Stimulated activated memory B cell treated with anti-CD40 and anti-IgM and Interleukin-4, amounts not matched to agents 10 μg/mL and 1 μg/mL and 100 μg/mL, for 72 hours (primary cell): Measurements from ENCODE around the gene NRBF2.

Source experiments
- ATAC-seq: fragments of 150-1000 bp; cut with Tn5 transposase; 2 replicates; pipeline ENCODE4 v1.10.0; 2021
- H3K27ac Mint-ChIP-seq: one replicate; pipeline ENCODE4 v1.8.0; 2022; ENCODE audit warnings: mild to moderate bottlenecking, mixed read lengths
- H3K27me3 Mint-ChIP-seq: one replicate; pipeline ENCODE4 v1.8.0; 2022; ENCODE audit warnings: mixed read lengths
- H3K36me3 Mint-ChIP-seq: one replicate; pipeline ENCODE4 v1.8.0; 2022; ENCODE audit warnings: mixed read lengths
- H3K4me1 Mint-ChIP-seq: one replicate; pipeline ENCODE4 v1.8.0; 2022; ENCODE audit warnings: mixed read lengths
- H3K4me3 Mint-ChIP-seq: one replicate; pipeline ENCODE4 v1.8.0; 2022; ENCODE audit warnings: mild to moderate bottlenecking, moderate library complexity, mixed read lengths
- H3K9me3 Mint-ChIP-seq: one replicate; pipeline ENCODE4 v1.8.0; 2022; ENCODE audit warnings: mixed read lengths

The NRBF2 gene

DNA sequence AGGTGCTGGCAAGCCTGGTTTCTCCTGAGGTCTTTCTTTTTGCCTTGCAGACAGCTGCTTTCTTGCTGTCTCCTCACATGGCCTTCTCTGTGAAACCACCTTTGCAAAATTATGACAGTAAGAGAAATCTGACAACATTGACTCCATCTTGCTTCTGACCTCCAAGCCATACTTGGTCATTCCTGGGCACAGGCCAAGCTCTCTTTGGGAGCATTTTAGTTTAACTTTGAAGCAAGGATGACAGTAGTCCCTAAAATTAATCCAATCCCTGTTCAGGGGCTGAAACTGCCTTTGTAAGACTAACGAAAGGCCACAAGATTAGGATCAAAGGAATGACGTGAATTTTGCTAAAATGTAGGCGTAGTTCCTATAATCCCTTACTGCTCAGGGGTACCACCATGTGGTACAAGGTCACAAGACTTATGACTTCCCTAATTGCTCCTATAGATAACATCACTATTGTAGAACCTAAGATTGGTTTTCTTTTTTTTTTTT lies 25.1 kb upstream of the NRBF2 start:
- no peak for ATAC-seq
- no peak overlapping the region for H3K4me3 Mint-ChIP-seq
- no peak overlapping the region for H3K27ac Mint-ChIP-seq
- no peaks in the 10 kb centered on the region for H3K36me3 Mint-ChIP-seq
- peaks cover 27% of the 10 kb centered on the region for H3K27me3 Mint-ChIP-seq
- peaks cover 8% of the 10 kb centered on the region for H3K4me1 Mint-ChIP-seq
- no peaks in the 10 kb centered on the region for H3K9me3 Mint-ChIP-seq

DNA sequence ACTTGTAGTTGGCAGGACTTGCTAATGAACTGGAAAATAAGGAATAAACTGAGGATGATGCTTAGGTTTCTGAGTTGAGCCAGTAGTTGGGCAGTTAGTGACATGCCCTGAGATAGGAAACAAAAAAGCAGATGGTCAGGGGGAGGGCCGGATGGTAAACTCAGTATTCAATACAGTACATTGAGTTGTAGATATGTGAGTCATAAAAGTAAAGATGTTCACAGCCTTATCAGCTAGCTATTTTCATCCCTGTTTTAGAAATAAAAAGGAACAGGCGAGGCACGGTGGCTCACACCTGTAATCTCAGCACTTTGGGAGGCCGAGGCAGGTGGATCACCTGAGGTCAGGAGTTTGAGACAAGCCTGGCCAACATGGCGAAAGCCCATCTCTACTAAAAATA lies 22.2 kb upstream of the NRBF2 start:
- Mint-ChIP-seq H3K36me3 (no peaks in the 10 kb centered on the region), H3K9me3 (no peaks in the 10 kb centered on the region), H3K27ac (no peak overlapping the region), H3K27me3 (peaks cover 12% of the 10 kb centered on the region), H3K4me1 (no peaks in the 10 kb centered on the region), H3K4me3 (no peak overlapping the region)
- ATAC-seq: no peak

DNA sequence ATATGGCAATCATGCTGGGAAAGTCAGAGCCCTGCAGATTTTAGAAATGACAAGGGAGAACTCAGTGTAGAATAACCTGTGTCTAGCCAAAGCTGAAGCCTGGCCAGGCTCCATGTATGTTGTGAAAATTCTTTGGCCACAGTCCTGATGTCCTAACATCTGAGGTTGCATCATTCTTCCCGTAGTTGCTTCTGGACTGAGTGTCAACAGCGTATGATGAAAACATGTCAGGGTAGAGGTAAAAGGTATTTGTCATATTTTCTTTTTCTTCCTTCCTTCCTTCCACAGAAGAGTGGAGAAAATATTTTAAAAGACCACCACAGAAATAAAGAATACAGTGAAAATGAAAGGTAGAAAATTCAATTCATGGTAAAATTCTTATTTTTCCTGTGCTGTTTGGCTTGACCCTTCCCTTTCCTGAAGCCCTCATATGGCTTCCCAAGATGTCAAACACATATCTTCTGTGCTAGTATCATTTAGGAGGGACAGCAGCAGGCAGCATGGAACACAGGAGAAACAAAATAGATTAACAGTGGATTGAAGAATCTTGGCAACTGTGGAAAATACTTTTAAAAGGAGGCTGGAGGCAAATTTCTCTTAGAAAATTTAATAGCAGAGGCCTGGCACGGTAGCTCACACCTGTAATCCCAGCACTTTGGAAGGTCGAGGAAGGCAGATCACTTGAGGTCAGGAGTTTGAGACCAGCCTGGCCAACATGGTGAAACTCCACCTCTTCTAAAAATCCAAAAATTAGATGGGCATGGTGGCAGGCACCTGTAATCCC lies 18.9 kb upstream of the NRBF2 start:
- Mint-ChIP-seq H3K4me1 (no peaks in the 10 kb centered on the region), H3K9me3 (no peaks in the 10 kb centered on the region), H3K27me3 (no peaks in the 10 kb centered on the region), H3K27ac (no peak overlapping the region), H3K36me3 (no peaks in the 10 kb centered on the region), H3K4me3 (no peak overlapping the region)
- no peak for ATAC-seq

DNA sequence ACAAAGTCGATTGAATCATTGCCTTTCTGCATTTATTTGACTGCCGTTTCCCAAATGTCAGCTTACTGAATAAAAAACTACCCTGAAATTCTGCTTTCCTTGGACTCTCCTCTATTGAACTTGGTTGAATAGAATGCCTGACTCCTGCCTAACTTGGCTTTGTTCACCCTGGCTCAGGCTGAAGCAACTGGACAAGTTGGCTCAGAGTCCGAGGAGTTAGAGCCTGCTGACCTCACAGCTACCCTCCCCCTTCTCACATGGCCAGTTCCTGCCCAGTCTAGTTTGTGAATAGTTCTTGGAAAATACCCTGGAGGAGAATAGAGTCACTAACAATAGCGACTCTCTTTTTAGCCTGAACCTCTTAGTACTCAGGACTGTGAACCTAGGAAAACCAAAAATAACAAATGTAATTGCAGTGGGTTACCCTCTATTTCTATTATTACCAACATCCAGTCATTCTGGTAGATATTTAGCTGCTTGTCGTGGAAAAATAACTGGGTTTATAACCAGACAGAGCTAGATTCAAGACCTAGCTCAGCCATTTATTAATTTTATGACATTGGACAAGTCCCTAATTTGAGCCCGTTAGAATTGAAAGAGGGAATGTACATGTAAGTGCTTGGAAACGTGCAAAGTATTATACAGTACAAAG lies 17.3 kb upstream of the NRBF2 start:
- H3K36me3 Mint-ChIP-seq: no peaks in the 10 kb centered on the region
- no peak overlapping the region for H3K4me3 Mint-ChIP-seq
- no peak overlapping the region for H3K27ac Mint-ChIP-seq
- H3K4me1 Mint-ChIP-seq: no peaks in the 10 kb centered on the region
- H3K27me3 Mint-ChIP-seq: no peaks in the 10 kb centered on the region
- ATAC-seq: no peak
- H3K9me3 Mint-ChIP-seq: no peaks in the 10 kb centered on the region

DNA sequence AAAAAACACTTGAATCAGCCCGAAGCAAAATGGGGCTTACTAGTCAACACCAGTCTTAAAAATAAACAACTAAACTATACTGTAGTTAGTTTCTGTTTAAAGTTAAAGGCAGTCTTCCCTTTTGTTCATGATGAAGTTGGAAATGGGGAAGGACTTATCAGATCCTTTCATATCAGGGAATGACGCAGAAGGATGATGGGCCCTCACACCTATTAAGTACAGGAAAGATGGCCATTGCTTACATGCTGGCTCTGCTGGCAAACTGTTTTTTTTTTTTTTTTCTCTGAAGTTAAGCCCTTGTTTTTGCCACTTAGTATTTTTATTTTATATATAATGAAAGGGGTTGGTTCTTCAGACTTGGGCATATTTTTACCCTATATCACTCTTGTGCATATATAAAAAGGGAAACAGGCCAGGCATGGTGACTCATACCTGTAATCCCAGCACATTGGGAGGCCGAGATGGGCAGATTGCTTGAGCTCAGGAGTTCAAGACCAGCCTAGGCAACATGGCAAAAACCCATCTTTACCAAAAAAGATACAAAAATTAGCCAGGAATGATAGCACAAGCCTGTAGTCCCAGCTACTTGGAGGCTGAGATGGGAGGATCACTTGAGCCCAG lies 16.6 kb upstream of the NRBF2 start:
- Mint-ChIP-seq H3K4me1 (no peaks in the 10 kb centered on the region), H3K36me3 (no peaks in the 10 kb centered on the region), H3K27ac (no peak overlapping the region), H3K27me3 (no peaks in the 10 kb centered on the region), H3K9me3 (no peaks in the 10 kb centered on the region), H3K4me3 (no peak overlapping the region)
- no peak for ATAC-seq

DNA sequence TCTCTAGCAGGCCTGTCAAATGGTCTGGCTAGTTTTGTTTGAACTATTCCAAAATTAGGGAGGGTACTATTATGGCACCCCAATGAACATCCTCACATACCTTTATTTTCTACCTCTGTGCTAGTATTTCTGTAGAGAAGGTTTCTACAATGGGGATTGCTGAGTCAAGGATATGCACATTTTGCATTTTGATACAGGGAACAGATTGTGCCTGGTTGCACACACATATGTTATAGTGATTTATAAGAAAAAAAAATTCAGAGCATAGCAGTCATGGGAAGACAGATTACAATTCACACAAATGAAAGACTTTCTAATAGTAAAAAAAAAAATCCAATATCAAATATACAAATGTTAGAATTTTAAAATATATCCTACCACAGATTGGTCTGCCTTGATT lies 14.1 kb upstream of the NRBF2 start:
- no peak overlapping the region for H3K27ac Mint-ChIP-seq
- no peaks in the 10 kb centered on the region for H3K36me3 Mint-ChIP-seq
- no peaks in the 10 kb centered on the region for H3K9me3 Mint-ChIP-seq
- ATAC-seq: no peak
- H3K27me3 Mint-ChIP-seq: no peaks in the 10 kb centered on the region
- no peaks in the 10 kb centered on the region for H3K4me1 Mint-ChIP-seq
- no peak overlapping the region for H3K4me3 Mint-ChIP-seq

DNA sequence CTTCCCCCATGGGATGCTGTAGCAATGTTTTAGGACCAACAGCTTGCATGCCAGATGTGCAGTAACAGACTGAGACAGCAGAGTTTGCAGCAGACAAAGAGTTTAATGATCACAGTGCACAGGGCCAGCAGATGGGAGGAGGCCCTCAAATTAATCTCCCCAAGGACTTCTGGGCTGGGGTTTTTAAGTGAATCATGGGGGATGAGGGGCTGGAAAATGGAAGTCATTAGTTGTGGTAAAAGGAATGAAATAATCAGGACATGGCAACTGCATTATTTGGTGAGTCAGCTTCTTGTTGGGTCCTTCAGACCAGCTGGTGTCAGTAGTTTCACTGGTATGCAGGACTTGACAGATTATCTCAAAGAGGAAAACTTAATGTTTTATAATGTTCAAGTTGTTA lies 12.6 kb upstream of the NRBF2 start:
- no peak for ATAC-seq
- Mint-ChIP-seq H3K4me1 (no peaks in the 10 kb centered on the region), H3K36me3 (no peaks in the 10 kb centered on the region), H3K27me3 (no peaks in the 10 kb centered on the region), H3K27ac (no peak overlapping the region), H3K4me3 (no peak overlapping the region), H3K9me3 (no peaks in the 10 kb centered on the region)

DNA sequence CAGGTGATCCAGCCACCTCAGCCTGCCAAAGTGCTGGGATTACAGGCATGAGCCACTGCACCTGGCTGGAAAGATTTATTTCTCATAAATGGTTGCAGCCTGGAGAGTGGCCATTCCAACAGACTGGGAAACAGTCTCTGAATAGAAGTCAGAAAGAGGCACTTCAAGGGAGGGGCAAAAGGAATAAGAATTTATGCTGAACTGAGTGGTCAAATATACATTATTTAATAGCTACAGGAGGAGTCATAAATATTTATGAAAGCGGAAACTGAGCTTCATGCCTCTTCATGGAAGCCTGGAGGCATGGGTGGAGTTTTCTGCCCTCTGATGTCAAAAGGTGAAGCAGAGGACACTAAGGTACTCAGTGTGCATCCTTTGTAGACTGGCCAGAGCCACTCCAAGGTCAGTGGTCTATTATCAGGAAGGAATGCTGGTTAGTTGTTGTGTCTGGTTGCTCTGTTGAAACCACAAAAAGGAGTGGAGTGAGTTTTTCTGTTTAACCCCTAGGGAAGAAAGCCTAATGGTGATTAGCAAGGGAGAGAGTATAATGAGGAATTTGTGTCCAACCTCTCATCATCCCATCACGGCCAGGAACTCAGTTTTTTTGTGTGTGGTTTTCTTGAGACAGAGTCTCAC lies 9.3 kb upstream of the NRBF2 start:
- no peaks in the 10 kb centered on the region for H3K27me3 Mint-ChIP-seq
- peaks cover 2% of the 10 kb centered on the region for H3K9me3 Mint-ChIP-seq
- no peak overlapping the region for H3K4me3 Mint-ChIP-seq
- H3K4me1 Mint-ChIP-seq: no peaks in the 10 kb centered on the region
- H3K36me3 Mint-ChIP-seq: no peaks in the 10 kb centered on the region
- ATAC-seq: no peak
- no peak overlapping the region for H3K27ac Mint-ChIP-seq

DNA sequence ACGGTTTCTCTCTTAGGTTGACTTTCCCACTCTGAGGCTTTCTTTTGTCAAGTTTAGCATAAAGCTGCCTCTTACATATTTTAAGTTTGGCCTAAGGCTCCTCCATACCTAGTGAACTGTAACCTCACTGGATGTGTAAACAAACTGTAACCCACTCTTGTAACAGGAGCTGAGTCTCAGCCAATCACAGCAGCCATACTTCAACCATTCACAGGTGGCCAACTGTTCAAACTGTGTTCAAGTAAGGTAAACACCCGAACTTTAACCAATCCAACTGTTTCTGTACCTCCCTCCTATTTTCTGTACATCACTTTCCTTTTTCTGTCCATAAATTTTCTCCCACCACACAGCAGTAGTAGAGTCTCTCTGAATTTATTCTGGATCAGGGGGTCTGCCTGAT lies 7.7 kb upstream of the NRBF2 start:
- ATAC-seq: no peak
- Mint-ChIP-seq H3K36me3 (no peaks in the 10 kb centered on the region), H3K4me3 (no peak overlapping the region), H3K27ac (no peak overlapping the region), H3K27me3 (no peaks in the 10 kb centered on the region), H3K4me1 (no peaks in the 10 kb centered on the region), H3K9me3 (peaks cover 2% of the 10 kb centered on the region)

DNA sequence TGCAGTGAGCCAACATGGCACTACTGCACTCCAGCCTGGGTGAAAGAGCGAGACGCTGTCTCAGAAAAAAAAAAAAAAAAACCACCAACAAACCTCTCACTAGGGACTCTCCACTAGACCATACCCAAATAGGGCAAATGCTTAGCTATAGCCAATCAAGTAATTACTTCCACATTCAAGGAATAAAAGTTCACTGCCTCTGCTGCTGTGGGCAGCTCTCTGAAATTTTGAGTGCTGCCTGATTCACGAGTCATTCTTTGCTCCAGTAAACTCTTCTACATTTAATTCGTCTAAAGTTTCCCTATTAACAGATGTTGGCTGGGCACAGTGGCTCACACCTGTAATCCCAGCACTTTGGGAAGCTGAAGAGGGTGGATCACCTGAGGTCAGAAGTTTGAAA lies 4.7 kb upstream of the NRBF2 start:
- no peak for ATAC-seq
- Mint-ChIP-seq H3K9me3 (peaks cover 11% of the 10 kb centered on the region), H3K27ac (no peak overlapping the region), H3K4me1 (no peaks in the 10 kb centered on the region), H3K27me3 (no peaks in the 10 kb centered on the region), H3K4me3 (no peak overlapping the region), H3K36me3 (no peaks in the 10 kb centered on the region)

DNA sequence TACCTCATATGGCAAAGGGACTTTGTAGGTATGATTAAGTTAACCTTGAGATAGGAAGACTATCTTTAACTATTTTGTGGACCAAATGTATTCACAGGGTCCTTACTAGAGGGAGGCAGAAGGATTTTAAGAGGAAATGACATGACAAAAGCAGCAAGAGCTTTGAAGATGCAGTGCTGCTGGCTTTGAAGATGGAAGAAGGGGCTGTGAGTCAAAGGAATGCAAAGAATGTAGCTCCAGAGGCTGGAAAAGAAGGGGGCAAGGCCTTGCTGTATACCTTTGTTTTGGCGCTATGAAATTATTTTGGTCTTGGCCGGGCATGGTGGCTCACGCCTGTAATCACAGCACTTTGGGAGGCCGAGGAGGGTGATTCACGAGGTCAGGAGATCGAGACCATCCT lies 3.2 kb upstream of the NRBF2 start:
- H3K4me1 Mint-ChIP-seq: peaks cover 6% of the 10 kb centered on the region
- no peaks in the 10 kb centered on the region for H3K36me3 Mint-ChIP-seq
- H3K9me3 Mint-ChIP-seq: peaks cover 11% of the 10 kb centered on the region
- H3K4me3 Mint-ChIP-seq: no peak overlapping the region
- ATAC-seq: no peak
- H3K27ac Mint-ChIP-seq: no peak overlapping the region
- H3K27me3 Mint-ChIP-seq: no peaks in the 10 kb centered on the region

DNA sequence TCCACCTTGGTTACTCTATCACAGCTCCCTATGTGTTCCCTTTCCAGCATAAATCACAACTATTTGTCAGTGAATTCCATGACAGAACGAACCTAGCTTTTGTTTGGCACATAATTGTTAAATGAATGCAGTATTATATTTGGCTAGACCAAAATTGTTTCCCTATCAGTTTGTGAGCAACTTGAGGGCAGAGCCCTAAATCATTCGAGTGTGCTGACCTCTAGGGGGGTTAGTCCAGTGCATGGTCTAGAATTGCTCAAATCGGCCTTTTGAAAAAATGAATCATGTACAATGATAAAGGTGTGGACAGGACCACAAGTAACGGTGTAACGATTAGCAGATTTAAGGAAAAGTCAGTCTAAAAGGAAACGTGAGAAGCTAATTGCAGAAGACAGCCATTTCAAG lies 475 bp upstream of the NRBF2 start:
- Mint-ChIP-seq H3K27ac (peak overlapping the region; percentile 88), H3K4me3 (peak overlapping the region; percentile 91), H3K4me1 (peaks cover 29% of the 10 kb centered on the region), H3K27me3 (no peaks in the 10 kb centered on the region), H3K9me3 (peaks cover 9% of the 10 kb centered on the region), H3K36me3 (peaks cover 3% of the 10 kb centered on the region)
- ATAC-seq: no peak

DNA sequence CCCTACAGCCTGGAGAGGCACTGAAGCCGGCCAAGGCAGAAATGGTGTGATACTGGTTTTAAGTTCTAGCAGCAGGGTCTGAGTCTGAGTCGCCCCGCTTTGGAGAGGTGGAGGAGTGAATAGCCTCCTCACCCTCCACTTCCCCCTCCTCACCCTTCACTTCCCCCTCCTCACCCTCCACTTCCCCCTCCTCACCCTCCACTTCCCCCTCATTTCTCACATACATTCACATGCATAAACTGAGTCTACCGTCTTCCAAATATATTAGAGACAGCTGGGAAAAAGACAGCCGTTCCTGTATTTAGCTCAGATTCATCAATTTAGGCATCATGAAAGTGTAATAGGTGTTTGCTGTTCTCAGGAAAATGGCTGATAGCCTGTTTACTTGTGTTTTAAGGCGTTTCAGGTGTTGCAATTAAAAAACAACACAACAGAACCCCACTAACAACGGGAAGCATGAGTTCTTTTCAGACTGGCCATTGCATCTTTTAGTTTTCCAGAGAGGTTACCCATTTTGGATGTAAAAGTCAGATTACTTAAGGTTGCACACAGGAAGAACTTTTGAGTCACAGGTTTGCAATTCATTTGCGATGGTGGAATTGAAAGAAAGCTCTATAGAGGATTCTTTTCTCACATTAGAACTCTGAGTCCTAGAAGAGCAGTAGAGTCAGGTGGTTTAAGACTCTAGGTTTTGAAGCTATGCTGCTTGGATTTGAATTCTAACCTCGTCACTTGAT lies 861 bp downstream of the NRBF2 start:
- no peak for ATAC-seq
- H3K4me3 Mint-ChIP-seq: peak overlapping the region; percentile 91
- peaks cover 16% of the 10 kb centered on the region for H3K36me3 Mint-ChIP-seq
- H3K9me3 Mint-ChIP-seq: peaks cover 9% of the 10 kb centered on the region
- peaks cover 42% of the 10 kb centered on the region for H3K4me1 Mint-ChIP-seq
- H3K27me3 Mint-ChIP-seq: no peaks in the 10 kb centered on the region
- H3K27ac Mint-ChIP-seq: peak overlapping the region; percentile 88

DNA sequence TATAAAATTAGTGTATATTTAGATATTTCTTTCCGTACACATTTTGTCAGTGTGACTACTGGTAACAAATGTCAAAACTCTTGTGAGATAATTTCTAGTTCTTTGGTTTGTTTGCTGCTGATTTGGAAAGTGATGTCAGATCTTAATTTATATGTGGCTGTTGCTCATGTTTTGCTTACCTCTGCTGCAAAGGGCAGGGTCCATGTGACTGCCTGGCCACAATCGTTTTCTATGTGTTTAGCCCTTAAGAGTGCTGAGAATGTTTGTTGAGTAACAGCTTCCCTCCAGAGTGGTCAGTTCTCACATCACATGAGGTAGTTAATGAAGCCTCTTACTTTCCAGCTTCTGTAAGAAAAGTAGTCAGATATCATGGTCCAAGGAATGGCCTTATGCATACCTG lies 4.2 kb downstream of the NRBF2 start:
- peaks cover 58% of the 10 kb centered on the region for H3K4me1 Mint-ChIP-seq
- no peak overlapping the region for H3K27ac Mint-ChIP-seq
- H3K27me3 Mint-ChIP-seq: no peaks in the 10 kb centered on the region
- H3K9me3 Mint-ChIP-seq: no peaks in the 10 kb centered on the region
- H3K4me3 Mint-ChIP-seq: no peak overlapping the region
- no peak for ATAC-seq
- peaks cover 19% of the 10 kb centered on the region for H3K36me3 Mint-ChIP-seq

DNA sequence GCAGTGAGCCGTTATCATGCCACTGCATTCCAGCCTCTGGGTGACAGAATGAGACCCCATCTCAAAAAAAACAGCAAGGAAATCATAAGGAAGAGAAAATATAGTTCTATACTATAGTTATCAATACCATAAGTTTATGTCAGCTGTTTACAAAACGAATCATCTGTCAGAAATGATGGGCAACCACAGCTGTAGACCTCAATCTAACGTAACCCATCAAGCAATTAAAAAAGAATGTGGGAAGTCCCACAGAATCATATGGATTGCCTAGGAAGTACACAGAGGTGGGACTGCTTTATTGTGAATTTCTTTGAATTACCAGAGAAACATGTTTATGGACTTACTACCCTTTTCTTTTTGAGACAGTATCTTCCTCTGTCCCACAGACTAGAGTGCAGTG lies 6.9 kb downstream of the NRBF2 start:
- no peaks in the 10 kb centered on the region for H3K27me3 Mint-ChIP-seq
- no peak overlapping the region for H3K27ac Mint-ChIP-seq
- no peaks in the 10 kb centered on the region for H3K9me3 Mint-ChIP-seq
- ATAC-seq: no peak
- H3K4me1 Mint-ChIP-seq: peaks cover 64% of the 10 kb centered on the region
- peaks cover 26% of the 10 kb centered on the region for H3K36me3 Mint-ChIP-seq
- no peak overlapping the region for H3K4me3 Mint-ChIP-seq
